HG03378 (cell line): ENCODE data around the gene KATNAL2.
"Not testable (repeated sequence)": the region's sequence is repeated elsewhere in the genome, so short reads cannot be mapped to it uniquely, and the experiment has no call there.

Source experiments
- ATAC-seq: cut with Tn5 transposase; IDR thresholded peaks from one replicate; pipeline ENCODE4 v1.9.1; 2021; ENCODE audit warnings: mild to moderate bottlenecking, moderate library complexity; ENCODE audit not compliant: unreplicated experiment

The KATNAL2 gene

DNA sequence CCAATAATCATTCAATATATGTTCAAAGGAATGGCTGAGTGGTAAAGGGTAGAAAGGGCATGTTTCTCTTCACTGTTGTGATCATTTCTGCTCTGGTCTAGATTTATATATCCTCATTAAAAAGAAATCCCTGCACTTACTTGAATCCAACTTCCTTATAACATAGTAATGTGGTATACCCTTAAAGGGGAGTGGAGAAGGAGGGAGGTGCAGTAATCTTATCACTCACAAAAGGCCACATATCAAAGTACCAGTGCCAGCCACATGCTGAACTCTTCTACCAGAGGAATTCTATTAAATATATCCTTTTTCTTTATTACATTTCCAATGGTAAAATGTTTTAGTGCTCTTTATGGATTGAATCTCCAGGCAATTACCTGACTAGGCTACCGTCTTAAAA, 3.3 kb downstream of the KATNAL2 start:
- no peak for ATAC-seq

DNA sequence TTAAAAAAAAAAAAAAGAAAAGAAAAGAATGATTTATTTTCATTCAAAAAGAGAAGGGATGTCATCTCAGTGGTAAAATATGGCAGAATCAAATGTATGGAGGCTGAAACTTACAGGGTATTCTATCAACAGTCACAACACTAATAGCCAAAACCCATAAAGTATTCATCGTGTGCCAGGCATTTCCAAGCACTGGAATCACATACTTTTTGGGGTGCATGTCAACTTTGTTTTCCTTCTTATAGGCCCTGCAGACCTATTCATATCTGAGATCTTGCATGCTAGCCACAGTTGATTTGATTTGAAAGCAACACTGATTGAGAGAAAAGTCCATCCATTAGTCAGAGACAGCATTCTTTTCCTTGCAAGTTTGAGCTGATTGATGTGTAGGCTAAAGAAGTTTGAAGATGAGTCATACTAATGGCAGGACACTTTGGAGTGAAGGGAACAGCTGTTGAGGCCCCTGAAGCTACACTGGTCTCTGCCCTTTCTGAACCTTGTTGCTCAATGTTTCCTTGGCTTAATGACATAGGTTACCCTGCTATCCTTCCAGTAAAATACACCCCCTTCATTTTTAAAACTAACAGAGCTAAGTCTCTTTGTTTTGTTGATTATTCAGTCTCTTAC, 22.0 kb downstream of the KATNAL2 start:
- ATAC-seq: no peak

DNA sequence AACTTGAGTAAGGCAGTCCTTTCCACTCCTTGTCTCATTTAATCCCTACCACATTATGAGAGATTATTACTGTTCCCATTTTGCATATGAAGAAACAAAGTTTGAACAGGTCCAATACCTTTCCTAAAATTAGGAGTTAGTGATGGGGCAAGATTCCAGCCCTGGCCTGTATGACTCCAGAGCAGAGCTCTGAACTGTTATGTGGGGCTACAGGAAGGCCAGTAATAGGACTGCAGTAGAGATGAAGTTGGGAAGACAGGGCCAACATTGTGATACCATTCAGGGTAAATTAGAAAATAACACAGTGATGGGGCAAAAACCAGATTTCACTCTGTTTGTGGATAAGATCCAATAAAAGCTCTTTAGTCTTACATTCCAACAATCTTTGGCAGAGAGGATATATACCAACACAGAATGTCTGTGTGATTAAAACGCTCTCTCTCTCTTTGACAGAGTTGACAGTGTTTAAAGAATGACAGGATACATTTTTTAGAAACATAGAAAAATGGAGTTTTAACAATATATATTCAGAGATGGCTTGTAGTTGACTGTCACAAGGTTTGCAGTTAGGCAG, 22.7 kb downstream of the KATNAL2 start:
- no peak for ATAC-seq

DNA sequence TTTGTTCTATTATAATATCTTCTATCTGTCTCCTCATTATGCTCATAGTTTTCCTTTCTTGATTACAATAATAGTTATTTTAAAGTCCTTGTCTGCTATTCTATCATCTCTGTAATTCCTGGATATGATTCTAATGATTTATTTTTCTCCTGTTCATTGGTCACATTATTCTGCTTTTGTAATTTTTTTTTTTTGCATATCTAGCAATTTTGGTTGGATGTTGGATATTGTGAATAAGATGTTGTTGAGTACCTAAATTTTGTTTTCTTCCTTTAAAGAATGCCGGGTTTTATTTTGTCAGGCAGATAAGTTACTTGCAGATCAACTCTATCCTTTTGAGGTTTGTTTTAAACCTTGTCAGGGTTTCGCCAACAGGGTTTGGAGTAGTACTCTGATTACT, 25.2 kb downstream of the KATNAL2 start:
- no peak for ATAC-seq

DNA sequence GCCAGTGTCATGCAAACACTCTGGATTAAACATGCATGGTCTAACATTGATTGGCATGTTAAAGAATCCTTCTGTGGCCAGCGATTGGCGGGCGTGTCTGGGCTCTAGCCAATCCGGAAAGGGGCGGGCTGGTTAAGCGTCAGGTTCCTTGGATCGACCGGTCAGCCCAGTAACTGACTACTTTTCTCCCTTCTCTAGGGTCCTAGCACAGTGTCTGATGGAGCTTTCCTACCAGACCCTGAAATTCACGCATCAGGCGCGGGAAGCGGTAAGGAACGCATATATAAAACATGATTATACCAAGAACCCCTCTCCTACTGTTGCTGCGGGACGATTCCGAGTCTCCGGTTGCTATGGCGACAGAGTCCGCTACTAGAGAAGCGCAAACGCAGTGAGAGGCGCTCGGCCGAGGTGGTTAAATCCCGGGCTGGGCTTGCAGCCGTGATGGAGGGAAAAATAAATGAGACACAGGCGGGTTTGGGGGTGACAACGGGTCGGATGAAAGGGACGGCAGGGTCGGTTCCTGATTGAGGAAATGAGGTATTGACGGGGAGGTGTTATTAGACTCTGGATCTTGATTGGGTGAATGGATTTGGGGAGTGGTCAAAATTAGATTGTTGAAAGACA, 29.4 kb downstream of the KATNAL2 start:
- ATAC-seq: peak; percentile 93

DNA sequence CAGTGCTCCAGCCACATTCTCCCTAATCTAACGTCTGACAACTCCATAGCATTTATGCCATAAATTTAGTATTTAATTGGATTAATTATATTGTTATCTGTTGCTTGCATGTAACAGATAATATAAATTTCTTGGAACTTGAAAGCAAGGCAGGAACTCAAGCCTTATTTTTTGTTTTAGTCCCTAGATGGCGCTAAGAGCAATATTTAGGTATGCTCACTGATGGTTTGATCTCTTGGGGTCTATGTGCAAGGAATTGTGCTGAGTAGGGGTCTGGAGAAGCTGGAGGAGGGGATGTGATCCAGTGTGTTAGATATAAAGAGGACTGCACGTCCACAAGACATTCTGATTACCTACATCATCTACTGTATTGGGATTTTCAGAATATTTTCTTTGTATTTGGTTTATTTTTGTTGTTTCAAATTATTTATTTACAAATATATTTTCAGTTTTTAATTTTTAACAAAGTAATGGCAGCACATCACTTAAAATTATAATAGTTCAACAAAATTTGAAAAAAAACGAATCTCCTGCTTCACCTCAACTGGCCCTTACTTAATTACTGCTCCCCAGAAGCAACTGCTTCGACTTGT, 32.8 kb downstream of the KATNAL2 start:
- ATAC-seq: no peak

DNA sequence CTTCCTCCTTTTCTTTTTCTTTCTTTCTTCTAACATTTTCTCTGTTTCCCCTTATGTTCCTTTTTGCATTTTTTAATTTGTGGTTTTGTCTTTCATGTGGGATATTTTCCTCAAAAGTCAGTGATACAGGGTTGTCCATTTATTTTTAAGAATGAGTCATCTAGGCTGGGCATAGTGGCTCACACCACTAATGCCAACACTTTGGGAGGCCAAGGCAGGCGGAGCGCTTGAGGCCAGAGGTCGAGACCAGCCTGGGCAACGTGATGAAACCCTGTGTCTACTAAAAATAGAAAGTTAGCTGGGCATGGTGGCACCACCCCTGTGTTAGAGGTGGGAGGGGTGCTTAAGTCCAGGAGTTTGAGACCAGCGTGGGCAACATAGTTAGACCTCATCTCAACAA, 35.8 kb downstream of the KATNAL2 start:
- no peak for ATAC-seq

DNA sequence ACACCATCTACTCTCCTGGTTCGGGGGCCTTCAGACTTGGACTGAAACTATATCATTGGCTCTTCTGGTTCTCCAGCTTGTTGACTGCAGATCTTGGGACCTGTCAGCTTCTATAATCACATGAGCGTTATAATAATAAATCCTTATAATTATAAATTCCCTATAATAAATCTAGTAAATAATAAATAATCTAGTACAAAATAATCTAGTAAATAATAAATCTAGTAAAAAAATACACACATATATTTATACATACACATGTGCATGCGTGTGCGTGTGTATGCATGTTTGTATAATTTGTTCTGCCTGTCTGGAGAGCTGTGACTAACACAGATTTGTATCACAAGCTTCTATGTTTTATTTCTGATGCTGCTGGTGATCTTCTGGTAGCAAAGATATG, 40.8 kb downstream of the KATNAL2 start:
- no peak for ATAC-seq

DNA sequence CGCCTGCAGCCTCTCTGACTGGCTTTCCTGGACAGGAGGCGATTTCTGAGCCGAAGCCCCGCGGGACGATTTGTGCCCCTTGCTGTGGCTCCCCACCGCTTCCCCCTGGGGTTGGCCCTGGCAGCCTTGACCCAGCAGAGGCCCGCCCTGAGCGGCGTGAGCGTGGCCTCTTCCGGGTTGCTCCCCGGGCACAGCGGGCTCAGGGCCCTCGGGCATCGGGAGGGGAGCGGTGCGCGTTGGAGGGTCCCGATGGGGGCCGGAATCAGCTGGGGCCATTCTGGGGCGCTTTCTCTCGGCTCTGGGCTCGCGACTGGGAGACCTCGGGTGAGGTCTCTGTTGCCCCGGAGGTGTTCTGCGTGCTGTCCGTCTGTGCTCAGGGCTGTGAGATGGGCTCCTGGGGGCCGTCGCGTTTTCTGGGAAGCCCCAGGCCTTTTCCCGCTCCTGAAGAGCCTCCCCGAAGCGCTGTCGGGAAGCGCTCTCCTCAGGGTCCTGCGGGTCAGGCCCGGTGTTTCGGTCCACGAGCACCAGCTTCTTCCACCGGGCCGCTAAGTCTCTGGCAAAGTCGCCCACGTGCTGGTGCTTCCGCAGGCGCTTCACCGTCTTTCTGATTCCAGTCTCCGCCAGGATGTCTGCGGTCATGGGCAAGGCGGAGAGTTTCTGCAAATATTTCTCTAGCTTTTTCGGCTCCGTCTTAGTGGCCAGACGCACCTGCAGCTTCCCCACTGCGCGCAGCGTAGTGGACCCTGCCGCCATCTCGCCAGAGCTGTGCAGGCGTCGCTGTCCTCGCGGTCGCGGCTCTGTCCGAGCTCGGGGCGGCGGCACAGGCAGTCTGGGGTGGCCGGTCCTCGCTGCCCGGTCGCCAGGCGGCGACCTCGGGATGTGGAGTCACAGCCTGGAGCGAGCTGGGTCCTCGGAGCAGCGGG, 46.5 kb downstream of the KATNAL2 start:
- ATAC-seq: not testable (repeated sequence)

DNA sequence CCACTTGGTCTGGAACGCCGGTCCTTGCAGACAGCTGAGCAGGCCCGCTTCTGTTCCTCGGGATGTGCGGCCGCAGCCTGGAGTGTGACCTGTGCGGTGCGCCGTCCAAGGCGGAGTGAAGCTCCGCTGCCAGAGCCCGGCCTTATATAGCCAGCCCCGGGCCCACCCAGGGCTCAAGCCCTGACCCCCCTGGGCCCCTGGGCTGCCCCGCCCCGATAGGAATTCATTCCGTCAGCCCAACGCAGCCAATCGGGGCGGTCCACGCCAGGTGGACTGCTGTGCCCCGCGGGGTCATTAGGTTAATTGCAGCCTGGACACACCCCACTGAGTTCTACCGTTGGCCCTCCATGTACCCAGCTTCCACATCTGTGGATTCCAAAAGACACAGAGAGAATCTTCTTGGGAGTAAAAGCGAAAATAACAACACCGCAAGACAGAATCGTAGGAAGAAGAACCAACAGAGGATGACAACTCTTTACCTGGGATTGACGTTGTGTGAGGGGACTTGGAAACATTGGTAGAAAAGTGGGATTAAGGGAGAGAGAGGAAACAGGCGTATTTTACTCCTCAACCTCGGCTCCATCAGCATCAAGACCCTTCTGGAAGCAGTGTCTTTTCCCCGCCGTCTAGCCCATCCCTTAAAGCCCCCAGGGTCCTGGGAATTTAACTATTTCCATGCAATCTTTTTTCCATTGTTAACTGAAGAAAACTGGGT, 47.3 kb downstream of the KATNAL2 start:
- ATAC-seq: not testable (repeated sequence)

DNA sequence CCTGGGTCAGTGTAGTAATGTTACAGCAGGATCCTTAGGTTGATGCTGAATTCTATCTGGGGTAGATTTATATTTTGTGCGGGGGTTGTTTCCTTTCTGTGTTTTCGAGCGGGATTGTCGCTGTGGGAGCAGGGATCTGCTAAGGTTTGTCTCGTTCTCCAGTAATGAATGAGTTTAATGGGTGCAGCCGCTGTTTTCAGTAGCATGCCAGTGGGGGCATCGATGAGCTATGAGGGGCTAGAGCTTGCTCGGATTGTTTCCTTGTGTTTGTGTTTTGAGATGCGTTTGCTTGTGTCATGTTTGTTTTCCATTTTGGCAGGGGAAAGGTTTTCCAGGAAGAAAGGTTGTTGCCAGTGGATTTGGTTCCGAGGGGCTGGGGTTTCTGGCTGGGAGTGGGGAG, 48.9 kb downstream of the KATNAL2 start:
- ATAC-seq: not testable (repeated sequence)

DNA sequence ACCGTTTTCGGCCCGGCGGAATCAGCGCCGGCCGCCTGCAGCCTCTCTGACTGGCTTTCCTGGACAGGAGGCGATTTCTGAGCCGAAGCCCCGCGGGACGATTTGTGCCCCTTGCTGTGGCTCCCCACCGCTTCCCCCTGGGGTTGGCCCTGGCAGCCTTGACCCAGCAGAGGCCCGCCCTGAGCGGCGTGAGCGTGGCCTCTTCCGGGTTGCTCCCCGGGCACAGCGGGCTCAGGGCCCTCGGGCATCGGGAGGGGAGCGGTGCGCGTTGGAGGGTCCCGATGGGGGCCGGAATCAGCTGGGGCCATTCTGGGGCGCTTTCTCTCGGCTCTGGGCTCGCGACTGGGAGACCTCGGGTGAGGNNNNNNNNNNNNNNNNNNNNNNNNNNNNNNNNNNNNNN, 52.1 kb downstream of the KATNAL2 start:
- ATAC-seq: not testable (repeated sequence)

DNA sequence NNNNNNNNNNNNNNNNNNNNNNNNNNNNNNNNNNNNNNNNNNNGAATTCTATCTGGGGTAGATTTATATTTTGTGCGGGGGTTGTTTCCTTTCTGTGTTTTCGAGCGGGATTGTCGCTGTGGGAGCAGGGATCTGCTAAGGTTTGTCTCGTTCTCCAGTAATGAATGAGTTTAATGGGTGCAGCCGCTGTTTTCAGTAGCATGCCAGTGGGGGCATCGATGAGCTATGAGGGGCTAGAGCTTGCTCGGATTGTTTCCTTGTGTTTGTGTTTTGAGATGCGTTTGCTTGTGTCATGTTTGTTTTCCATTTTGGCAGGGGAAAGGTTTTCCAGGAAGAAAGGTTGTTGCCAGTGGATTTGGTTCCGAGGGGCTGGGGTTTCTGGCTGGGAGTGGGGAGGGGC, 102.5 kb downstream of the KATNAL2 start:
- ATAC-seq: not testable (repeated sequence)

DNA sequence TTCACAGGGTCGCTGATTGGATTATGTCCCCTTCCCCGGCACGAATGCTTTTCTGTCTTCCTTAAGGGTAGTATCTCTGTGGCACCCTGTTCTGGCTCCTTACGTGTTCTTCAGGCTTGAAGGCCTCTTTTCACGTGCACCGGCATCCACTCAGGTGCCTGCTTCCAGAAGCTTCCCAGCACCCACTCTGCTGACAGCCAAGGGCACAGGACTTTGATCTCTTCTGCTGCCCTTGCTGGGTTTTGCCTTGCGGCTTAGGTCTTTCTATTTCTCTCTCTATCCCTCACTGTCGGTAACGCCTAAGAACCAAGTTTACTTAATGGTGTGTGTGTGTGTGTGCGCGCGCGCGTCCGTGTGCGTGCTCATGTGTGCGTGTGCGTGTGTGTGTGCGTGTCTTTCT, 103.4 kb downstream of the KATNAL2 start:
- ATAC-seq: not testable (repeated sequence)

DNA sequence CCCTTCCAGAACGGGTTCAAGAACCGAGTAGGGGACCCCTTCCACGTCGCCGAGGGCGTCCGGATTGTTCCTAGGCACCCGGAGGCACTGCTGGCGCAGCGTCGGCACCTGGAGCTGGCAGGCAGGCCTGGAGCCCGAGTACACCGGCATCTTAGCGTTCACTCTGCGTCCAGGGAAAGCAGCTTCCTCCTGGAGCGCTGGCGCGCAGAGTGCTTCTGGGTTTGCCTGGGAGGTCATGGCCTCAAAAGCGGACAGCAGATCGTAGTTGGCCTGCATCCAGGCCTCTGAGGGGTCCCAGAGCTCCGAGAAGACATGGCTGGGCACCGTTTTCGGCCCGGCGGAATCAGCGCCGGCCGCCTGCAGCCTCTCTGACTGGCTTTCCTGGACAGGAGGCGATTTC, 105.4 kb downstream of the KATNAL2 start:
- ATAC-seq: not testable (repeated sequence)

DNA sequence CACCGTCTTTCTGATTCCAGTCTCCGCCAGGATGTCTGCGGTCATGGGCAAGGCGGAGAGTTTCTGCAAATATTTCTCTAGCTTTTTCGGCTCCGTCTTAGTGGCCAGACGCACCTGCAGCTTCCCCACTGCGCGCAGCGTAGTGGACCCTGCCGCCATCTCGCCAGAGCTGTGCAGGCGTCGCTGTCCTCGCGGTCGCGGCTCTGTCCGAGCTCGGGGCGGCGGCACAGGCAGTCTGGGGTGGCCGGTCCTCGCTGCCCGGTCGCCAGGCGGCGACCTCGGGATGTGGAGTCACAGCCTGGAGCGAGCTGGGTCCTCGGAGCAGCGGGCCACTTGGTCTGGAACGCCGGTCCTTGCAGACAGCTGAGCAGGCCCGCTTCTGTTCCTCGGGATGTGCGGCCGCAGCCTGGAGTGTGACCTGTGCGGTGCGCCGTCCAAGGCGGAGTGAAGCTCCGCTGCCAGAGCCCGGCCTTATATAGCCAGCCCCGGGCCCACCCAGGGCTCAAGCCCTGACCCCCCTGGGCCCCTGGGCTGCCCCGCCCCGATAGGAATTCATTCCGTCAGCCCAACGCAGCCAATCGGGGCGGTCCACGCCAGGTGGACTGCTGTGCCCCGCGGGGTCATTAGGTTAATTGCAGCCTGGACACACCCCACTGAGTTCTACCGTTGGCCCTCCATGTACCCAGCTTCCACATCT, 106.5 kb downstream of the KATNAL2 start:
- not testable (repeated sequence) for ATAC-seq

DNA sequence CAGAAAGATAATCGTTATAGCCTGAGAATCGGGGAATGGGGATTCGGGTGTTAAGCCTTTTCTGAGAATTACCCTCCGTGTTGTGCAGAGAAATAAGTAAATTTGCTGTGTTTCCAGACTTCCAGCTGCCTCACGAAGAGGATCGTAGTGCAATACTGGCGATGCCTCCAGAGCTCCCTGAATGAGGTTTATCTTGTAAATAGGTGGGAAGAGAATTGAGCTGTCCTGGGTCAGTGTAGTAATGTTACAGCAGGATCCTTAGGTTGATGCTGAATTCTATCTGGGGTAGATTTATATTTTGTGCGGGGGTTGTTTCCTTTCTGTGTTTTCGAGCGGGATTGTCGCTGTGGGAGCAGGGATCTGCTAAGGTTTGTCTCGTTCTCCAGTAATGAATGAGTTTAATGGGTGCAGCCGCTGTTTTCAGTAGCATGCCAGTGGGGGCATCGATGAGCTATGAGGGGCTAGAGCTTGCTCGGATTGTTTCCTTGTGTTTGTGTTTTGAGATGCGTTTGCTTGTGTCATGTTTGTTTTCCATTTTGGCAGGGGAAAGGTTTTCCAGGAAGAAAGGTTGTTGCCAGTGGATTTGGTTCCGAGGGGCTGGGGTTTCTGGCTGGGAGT, 108.3 kb downstream of the KATNAL2 start:
- ATAC-seq: not testable (repeated sequence)

DNA sequence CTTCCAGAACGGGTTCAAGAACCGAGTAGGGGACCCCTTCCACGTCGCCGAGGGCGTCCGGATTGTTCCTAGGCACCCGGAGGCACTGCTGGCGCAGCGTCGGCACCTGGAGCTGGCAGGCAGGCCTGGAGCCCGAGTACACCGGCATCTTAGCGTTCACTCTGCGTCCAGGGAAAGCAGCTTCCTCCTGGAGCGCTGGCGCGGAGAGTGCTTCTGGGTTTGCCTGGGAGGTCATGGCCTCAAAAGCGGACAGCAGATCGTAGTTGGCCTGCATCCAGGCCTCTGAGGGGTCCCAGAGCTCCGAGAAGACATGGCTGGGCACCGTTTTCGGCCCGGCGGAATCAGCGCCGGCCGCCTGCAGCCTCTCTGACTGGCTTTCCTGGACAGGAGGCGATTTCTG, 111.3 kb downstream of the KATNAL2 start:
- ATAC-seq: not testable (repeated sequence)

DNA sequence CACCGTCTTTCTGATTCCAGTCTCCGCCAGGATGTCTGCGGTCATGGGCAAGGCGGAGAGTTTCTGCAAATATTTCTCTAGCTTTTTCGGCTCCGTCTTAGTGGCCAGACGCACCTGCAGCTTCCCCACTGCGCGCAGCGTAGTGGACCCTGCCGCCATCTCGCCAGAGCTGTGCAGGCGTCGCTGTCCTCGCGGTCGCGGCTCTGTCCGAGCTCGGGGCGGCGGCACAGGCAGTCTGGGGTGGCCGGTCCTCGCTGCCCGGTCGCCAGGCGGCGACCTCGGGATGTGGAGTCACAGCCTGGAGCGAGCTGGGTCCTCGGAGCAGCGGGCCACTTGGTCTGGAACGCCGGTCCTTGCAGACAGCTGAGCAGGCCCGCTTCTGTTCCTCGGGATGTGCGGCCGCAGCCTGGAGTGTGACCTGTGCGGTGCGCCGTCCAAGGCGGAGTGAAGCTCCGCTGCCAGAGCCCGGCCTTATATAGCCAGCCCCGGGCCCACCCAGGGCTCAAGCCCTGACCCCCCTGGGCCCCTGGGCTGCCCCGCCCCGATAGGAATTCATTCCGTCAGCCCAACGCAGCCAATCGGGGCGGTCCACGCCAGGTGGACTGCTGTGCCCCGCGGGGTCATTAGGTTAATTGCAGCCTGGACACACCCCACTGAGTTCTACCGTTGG, 112.4 kb downstream of the KATNAL2 start:
- not testable (repeated sequence) for ATAC-seq
